Measurements from ENCODE around the gene CDC37. TPM values are rescaled to one million over a fixed set of nuclear protein-coding genes. Genes with fewer than 3 reads are reported as not detected.

The CDC37 gene
- total RNA-seq, 1 experiment from 2014 or later = 188 TPM

DNA sequence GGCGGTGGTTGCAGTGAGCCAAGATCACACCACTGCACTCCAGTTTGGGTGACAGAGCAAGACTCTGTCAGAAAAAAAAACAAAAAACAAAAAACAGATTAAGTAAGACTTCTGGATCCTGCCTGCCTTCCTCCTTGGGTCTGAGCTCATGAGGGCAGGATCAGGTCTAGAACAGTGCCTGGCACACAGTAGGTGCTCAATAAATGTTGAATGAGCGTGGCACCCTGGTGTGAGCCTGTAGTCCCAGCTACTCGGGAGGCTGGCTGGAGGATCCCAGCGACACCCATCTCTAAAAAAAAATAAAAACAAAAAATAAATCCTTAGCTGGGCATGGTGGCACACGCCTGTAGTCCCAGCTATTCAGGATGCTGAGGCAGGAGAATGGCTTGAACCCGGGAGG is 2.8 kb upstream of the CDC37 start:
- Mint-ChIP-seq H3K4me1 (ENCODE audit: insufficient read depth, unreplicated experiment) (peaks cover under 1% of the 10 kb centered on the region), H3K36me3 (ENCODE audit: insufficient read depth, unreplicated experiment) (peaks cover 12% of the 10 kb centered on the region), H3K9me3 (ENCODE audit: unreplicated experiment) (no peaks in the 10 kb centered on the region), H3K4me3 (ENCODE audit: unreplicated experiment) (no peak overlapping the region), H3K27ac (ENCODE audit: low read depth, unreplicated experiment) (no peak overlapping the region), H3K27me3 (ENCODE audit: insufficient read depth, unreplicated experiment) (peaks cover 11% of the 10 kb centered on the region)
- BruUV-seq (replicated peaks) = no TSS peak
- CTCF ChIA-PET = interaction anchor here (0.6 to 5.5 kb wide), 10 partner anchors 10 to 531 kb away, joined by 3 to 74 read pairs (median 4); no protein-coding TSS in a partner anchor
- TF ChIP-seq, protein P1, sequence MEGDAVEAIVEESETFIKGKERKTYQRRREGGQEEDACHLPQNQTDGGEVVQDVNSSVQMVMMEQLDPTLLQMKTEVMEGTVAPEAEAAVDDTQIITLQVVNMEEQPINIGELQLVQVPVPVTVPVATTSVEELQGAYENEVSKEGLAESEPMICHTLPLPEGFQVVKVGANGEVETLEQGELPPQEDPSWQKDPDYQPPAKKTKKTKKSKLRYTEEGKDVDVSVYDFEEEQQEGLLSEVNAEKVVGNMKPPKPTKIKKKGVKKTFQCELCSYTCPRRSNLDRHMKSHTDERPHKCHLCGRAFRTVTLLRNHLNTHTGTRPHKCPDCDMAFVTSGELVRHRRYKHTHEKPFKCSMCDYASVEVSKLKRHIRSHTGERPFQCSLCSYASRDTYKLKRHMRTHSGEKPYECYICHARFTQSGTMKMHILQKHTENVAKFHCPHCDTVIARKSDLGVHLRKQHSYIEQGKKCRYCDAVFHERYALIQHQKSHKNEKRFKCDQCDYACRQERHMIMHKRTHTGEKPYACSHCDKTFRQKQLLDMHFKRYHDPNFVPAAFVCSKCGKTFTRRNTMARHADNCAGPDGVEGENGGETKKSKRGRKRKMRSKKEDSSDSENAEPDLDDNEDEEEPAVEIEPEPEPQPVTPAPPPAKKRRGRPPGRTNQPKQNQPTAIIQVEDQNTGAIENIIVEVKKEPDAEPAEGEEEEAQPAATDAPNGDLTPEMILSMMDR (IDR thresholded peaks at IDR 0.05; ENCODE audit: unreplicated experiment) = no peak
- no peak for DNase-seq (ENCODE audit: unreplicated experiment)
- POLR2A ChIA-PET = interaction anchor here (0.5 to 1.5 kb wide), 6 partner anchors 12 to 155 kb away, joined by 3 to 4 read pairs (median 3); partner anchors contain the start of genes ICAM1 and RAVER1
- intact Hi-C loops (cut with micrococcal nuclease) = no loop called here

DNA sequence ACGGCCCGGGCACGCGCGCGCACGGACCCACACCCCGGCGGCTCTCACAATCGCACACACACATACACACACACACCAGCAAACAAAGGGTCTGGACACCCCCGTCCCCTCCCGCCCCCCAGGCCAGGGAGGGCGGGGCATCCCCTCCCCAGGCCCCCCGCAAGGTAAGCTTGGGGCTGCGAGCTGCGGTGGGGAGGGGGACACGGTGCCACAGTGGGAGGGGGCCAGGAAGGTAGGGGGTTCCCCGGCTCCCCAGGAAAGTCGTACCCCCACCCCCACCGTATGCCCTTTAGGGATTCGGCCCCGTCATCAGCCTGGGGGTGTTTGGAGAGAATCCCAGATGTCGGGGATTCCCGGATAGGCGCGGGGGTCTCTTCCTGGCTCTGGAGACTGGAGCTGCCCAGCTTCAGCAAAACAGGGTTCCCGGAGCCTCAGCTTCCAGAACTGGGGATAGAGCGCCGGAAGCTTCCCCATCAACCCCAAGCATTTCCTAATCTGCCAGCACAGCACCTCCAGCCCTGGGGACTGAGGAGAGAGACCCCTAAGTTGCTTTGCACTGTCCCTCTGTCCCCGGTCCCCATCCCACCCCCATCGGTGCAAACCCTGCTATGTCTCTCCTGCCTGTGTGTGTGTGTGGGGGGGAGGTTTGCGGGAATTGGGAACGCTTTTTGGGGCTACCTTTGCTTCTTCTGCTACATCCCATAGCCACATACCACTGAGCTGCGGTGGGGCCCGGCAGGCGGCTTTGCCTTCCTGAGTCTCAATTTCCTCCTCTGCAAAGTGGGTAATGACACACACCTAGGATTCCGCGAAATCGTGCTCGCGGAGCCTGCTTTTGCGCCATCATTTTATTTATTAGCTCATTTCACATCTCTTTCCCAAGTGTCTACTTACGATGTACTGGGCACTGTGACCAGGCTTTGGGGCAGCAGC is 1.8 kb upstream of the CDC37 start:
- POLR2A ChIA-PET = interaction anchor here (1.0 to 1.5 kb wide), 5 partner anchors 13 to 154 kb away, joined by 3 to 4 read pairs (median 4); partner anchors contain the start of gene ICAM1

DNA sequence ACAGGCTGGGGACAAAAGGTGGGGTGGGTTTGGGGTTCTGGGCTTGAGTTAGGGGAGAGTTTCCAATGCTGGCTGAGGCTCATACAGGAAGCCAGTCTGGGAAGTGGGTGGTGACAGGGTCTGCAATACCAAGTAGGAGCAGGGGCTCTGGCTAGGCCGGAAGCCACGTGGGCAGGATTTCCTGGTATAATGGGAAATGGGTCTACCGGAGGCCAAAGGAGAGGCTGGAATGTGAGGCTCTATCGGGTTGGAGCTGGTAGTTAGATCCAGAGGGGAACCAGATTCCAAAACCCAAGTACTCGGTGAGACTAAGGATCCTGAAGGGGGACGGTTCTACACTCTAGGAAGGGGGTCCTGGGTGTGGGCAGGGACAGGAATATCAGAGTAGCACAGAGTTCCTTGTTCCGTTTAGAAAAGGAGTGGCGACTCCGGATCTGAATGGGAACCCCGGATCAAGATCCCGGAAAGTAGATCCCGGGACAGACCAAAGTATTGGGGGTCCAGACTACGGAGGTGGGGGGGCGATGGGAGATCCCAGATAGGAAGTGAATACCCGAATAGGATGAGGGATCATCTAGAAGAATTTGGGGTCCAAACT is 802 bp downstream of the CDC37 start:
- no TSS peak for BruUV-seq (replicated peaks)
- peak; percentile 36 for DNase-seq (ENCODE audit: unreplicated experiment)
- Mint-ChIP-seq H3K36me3 (ENCODE audit: insufficient read depth, unreplicated experiment) (peaks cover 33% of the 10 kb centered on the region), H3K4me1 (ENCODE audit: insufficient read depth, unreplicated experiment) (peaks cover 13% of the 10 kb centered on the region), H3K27ac (ENCODE audit: low read depth, unreplicated experiment) (peak overlapping the region; percentile 98), H3K4me3 (ENCODE audit: unreplicated experiment) (peak overlapping the region; percentile 99), H3K27me3 (ENCODE audit: insufficient read depth, unreplicated experiment) (peaks cover 4% of the 10 kb centered on the region), H3K9me3 (ENCODE audit: unreplicated experiment) (no peaks in the 10 kb centered on the region)
- TF ChIP-seq, protein P1 (IDR thresholded peaks at IDR 0.05; ENCODE audit: unreplicated experiment) = no peak
- CTCF ChIA-PET = interaction anchor here (1.2 to 5.5 kb wide), 6 partner anchors 11 to 142 kb away, joined by 3 to 74 read pairs (median 9); no protein-coding TSS in a partner anchor
- intact Hi-C loops (cut with micrococcal nuclease) = loop anchor here (2.0 to 5.0 kb wide), 2 partner anchors 22 to 170 kb away; no protein-coding TSS in a partner anchor
- POLR2A ChIA-PET = interaction anchor here (0.7 to 3.2 kb wide), 13 partner anchors 10 to 251 kb away, joined by 3 to 17 read pairs (median 4); partner anchors contain the start of genes ICAM1, PDE4A, RAVER1 and TYK2

More for the DNA sequence above, 1.8 kb upstream of the CDC37 start:
- intact Hi-C loops (cut with micrococcal nuclease) = loop anchor here (5.0 kb wide), 1 partner anchor 167 kb away; no protein-coding TSS in a partner anchor
- Mint-ChIP-seq H3K4me1 (ENCODE audit: insufficient read depth, unreplicated experiment) (peaks cover 5% of the 10 kb centered on the region), H3K27ac (ENCODE audit: low read depth, unreplicated experiment) (no peak overlapping the region), H3K4me3 (ENCODE audit: unreplicated experiment) (peak overlapping the region; percentile 99), H3K27me3 (ENCODE audit: insufficient read depth, unreplicated experiment) (peaks cover 11% of the 10 kb centered on the region), H3K36me3 (ENCODE audit: insufficient read depth, unreplicated experiment) (peaks cover 13% of the 10 kb centered on the region), H3K9me3 (ENCODE audit: unreplicated experiment) (no peaks in the 10 kb centered on the region)
- CTCF ChIA-PET = interaction anchor here (0.5 to 5.5 kb wide), 16 partner anchors 11 to 532 kb away, joined by 3 to 74 read pairs (median 4); partner anchors contain the start of gene TYK2
- no peak for DNase-seq (ENCODE audit: unreplicated experiment)
- no TSS peak for BruUV-seq (replicated peaks)
- TF ChIP-seq, protein P1 (IDR thresholded peaks at IDR 0.05; ENCODE audit: unreplicated experiment) = no peak

Data from MCF 10A (cell line).